HG03108 (cell line): ENCODE results near the gene CDH13.

Experiments used
- ATAC-seq: cut with Tn5 transposase; IDR thresholded peaks from one replicate; pipeline ENCODE4 v1.9.1; 2021; ENCODE audit warnings: moderate library complexity; ENCODE audit not compliant: unreplicated experiment

The CDH13 gene

DNA sequence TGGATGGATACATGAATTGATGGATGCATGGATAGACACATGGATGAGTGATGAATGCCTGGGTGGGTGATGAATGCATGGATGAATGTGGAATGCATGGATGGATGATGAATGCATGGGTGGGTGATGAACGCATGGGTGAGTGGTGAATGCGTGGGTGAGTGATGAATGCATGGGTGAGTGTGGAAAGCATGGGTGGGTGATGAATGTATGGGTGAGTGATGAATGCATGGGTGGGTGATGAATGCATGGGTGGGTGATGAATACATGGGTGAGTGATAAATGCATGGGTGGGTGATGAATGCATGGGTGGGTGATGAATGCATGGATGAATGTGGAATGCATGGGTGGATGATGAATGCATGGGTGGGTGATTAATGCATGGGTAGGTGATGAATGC is 1097.1 kb downstream of the CDH13 start:
- ATAC-seq = no peak

DNA sequence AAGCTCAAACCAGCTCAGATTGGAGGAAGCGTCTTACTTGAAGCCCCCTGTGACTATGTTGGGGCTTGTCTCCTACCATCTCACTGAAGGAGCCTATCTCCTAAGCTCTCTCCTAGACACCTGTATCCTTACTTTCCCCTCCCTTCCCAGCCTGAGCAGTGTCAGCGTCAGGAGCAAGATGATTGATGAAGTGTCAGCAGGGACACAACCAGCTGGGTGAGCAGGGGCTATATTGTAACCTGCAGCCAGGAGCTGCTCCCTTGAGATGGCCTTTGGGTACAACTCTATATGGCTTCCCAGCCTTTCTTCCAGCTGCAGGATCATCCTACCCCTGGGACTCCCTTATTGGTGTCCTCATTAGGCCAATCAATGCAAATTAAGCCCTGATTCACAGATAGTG is 1097.8 kb downstream of the CDH13 start:
- no peak for ATAC-seq

DNA sequence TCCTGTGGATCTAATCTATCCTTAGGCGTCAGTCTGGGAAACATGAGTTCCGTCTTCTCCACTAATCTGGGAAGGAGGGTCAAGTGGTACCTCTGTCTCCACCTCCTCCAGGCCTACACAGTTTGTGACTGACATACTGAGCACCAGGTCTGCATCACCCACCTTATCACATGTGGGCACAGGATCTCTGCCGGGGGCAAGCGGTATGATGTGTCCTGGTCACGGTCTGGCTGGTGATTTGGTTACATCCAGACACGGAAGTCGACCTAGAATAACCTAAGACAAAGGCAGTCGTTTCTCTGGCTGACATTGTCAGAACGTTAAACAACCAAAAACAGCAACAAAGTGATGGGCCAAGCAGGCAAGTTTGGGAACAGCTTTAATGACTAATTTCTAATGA is 1098.5 kb downstream of the CDH13 start:
- no peak for ATAC-seq

DNA sequence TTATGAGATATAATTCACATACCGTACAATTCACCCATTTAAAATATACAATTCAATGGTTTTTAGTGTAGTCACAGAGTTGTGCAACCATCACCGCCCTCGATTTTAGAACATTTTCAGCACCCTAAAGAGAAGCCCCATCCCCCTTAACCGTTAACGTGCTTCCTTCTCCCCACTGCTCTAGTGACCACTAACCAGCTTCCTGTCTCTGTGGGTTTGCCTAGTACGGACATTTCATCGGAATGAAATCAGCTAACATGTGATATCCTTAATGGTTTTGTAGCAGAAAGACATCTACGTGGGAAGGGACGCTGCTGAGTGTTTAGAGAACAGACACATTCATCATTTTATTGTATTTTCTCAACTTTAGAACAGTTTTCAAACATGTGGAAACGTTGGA is 1100.2 kb downstream of the CDH13 start:
- no peak for ATAC-seq

DNA sequence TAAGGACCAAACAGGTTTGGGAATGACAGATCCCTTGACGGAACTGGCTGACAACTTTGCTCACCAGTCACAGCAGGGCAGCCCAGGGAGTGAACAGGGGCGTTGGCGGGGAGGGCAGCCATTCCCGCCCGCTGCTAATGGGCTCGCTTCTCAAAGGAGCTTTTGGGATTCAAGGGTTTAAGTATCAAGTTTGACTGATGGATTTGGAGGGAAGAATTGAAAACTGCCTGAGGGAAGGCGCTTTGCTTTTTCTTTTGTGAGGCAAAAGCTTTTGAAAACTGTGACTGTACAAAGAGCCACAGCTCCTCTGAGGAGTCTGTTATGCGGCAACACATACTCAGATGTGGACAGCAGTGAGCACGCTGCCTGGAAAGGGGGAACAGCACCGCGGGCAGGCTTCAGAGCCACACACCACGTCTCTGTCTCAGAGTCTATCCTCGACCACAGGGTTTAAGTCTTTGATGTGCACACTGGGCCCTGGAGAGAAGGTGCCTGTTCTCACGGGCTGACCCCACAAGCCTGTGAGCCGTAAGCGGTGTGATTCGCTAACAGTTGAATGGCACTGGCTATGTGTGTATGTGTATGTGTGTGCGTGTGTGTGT is 1101.1 kb downstream of the CDH13 start:
- ATAC-seq = no peak

DNA sequence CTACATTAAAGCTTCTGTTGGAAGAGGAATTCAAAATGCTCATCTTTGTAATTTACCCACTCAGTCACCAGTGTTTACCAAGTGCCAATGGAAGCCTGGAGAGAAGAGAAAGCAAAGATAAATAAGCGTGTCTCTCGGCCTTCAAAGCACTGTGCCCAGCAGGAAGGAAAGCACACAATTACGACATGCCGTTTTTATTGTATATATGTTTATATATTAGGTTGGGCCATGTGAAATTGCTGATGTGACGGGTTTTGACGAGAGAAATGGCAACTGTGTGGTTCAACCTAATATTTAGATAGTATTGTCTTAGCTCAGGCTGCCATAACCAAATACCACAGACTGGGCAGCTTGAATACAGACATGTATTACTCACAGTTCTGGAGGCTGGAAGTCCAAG is 1101.7 kb downstream of the CDH13 start:
- no peak for ATAC-seq

DNA sequence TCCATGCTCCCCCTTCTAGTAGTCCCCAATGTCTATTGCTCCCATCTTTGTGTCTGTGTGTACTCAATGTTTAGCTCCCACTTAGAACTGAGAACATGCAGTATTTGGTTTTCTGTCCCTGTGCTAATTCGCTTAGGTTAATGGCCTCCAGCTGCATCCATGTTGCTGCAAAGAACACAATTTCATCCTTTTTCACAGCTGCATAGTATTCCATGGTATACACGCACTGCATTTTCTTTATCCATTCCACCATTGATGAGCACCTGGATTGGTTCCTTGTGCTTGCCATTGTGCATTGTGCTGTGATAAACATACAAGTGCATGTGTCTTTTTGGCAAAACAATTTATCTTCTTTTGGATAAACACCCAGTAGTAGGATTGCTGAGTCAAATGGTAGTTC is 1104.0 kb downstream of the CDH13 start:
- no peak for ATAC-seq

DNA sequence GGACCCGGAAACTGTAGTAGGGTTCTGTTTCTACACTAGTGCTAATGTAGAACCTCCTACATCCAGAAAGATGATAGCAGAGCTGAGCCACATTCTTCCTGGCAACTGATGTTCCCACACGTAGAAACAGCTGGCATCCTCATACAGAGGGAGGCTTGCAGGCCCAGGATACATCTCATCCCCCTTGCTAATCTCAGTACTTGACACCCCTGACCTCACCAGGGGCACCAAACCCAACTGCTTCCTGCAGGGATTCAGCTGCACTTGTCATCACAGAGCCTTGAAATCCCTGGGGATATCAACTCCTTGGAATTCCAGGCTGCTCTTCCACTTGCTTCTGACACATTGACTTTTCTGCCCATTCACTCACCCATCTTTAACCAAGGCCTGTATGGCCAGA is 1105.8 kb downstream of the CDH13 start:
- ATAC-seq = no peak

DNA sequence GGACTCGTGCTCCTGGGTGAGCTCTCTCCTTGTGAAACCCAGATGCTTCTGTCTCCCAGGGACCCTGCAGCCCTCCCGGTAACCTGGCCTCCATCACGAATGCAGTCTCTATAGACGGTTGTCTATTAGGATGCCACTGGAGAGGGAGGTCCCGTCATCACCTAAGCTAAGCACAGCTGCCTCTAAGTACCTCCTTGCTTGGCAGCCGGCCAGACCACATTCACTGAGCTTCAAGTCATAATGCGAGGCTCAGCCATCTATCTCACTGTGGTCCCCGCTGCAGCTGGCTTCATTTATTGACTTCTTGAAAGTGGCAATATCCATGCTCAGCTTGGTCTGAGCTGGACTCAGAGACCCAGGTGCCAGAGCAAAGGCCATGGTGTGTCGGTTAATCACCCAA is 1106.5 kb downstream of the CDH13 start:
- ATAC-seq = no peak

DNA sequence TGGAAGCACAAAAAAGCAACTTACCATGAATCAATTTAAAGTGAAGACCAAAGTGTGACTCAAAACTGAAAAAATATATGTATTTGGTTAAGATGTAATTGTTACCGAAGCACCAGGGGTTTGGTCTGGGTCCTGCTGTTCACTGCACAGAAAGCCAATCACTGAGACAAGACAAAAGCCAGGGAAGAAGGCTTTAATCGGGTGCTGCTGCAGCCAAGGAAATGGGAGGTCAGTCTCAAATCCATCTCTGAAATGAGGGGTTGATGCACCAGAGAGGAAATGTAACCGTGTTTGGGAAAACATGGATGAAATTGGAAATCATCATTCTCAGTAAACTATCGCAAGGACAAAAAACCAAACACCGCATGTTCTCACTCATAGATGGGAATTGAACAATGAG is 1107.4 kb downstream of the CDH13 start:
- no peak for ATAC-seq

DNA sequence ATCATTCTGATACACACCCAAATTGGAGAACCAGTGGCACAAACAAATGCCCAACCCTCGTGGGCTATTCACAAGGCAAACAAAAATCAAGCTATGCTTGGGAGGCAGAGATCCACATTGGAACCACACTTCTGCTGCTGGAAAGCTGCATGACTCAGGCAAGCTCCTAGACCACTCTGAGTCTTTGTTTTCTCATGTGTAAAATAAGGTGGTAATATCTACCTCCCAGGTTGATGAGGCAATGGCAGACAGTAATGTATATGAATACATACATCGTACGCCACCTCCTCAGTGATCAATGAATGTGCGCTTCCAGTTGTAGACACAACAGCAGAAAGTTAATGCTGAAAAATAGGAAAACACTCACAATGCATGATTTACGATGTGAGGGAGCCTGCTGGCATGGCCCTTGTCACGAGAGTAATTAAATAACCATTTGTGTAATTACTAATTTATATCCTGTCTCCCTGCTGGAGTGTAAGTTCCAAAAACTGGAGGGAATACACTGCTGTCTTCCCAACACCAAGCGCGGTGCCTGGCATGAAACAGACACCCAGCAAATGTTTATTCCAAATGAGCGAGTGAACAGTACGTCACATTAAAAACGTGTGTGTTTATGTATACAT is 1111.1 kb downstream of the CDH13 start:
- ATAC-seq = no peak

DNA sequence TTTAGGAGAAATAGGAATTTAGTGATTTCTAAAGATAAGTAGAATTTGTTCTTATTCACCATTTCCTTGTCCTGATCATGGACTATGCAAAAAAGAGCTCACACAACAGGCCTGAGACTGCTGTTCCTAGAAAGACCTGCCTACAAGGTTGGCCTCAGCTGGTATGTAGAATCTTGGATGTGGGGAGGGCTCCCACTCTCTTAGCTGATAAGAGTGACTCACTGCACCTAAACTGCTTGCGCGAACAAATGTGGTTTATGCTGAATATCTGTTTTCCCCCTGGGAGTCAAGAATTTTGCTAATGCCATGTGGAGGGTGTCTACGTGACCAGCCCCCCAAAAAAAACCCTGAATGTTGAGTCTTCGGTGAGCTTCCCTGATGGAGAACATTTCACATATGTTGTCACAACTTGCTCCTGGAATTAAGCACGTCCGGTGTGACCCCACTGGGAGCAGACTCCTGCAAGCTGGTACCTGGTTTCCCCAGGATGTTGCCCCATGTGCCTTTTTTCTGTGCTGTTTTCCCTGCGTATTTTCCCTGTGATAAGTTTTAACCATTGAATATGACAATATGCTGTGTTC is 1112.2 kb downstream of the CDH13 start:
- no peak for ATAC-seq

DNA sequence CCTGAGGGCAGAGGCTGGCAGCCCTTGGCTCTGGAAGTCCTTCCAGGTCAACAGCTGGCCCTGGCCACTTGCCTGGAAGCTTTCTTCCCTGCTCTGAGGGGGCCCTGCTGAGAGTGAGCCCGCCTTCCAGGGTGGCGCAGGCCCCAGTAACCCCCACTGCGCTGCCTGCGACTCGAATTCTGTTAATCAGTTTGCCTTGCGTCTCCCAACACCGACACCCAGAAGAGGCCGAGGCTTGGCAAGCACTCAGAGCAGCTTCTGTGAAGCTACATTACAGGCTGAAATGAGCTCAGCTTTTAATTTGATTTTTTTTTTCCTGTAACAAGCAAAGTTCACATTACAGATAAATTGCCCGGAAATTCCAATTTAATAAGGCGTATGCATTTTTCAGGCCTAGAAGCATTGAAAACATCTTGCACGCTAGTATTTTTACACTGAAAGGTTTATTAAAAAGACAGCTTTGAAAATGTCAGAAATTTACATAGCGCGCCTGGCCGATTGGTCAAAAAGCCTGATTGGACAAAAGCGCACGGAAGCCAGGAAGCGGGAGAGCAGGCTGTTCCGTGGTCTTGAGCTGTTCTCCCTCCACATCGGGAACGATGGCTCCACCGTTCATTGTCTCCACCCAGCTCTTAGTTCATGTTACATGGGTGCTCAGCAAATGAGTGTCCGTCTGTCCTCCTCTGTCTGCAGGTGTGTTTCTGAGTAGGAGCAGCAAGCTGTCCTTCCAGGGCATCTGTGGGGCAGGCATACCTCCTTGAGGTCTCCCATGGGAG is 1115.5 kb downstream of the CDH13 start:
- ATAC-seq = no peak

DNA sequence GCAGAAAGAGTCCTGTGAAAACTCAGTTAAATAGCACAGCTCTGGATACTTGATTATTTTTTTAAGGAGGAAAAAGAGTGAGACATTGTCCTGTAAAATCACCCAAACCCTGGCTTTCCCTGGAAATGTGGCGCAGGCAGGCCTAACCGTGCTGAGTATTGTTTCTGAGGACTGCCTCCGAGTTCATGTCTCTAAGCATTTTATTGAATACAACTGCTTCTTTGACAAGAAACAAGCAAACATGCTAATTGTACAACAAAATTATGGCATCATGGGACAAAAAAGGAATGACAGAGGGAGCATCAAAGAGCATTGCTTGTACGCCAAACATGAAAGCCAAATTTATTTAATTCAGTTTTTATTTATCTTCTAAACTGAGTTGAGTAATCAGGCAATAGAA is 1116.5 kb downstream of the CDH13 start:
- ATAC-seq = no peak

DNA sequence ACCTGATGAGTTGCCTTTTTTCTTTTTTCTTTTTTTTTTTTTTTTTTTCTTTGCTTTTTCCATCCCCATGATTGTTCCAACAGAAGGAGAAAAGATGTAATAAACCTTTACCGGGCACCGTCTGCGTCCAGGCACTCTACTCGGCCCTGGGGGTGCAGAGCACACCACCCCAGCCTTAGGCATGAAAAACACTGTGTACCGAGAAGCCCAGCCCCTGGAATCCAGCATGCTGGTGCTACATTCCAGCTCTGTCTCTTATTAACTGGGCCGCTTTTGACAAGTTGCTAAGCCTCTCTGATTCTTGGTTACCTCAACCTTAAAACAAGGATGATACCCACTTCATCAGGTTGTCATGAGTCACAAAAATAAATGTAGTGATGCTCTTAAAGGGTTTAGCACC is 1117.0 kb downstream of the CDH13 start:
- no peak for ATAC-seq

DNA sequence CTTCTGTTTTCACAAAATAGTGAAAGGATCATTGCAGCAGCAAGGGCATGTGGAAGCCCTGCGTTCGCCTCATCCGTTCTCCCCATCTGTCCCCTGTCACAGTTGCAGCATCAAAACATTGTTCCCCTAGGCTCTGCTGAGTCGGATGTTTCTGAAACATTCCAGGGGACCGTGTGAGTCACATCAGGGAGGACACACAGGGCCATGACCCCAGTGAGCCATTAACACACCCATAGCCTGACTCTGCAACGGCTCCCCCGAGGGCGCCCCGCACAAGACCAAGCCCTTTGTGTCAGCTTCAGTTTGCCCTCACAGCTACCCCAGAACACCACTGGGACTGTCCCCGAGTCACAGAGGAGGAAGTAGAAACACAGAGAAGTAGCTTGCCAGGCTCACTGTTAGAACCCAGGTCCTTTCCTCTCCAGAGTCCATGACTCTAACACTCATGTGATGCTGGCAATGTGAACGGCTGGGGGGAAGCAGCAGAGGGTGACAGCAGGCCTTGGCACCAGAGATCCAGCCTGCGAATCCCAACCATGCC is 1117.7 kb downstream of the CDH13 start:
- ATAC-seq = peak; percentile 83

DNA sequence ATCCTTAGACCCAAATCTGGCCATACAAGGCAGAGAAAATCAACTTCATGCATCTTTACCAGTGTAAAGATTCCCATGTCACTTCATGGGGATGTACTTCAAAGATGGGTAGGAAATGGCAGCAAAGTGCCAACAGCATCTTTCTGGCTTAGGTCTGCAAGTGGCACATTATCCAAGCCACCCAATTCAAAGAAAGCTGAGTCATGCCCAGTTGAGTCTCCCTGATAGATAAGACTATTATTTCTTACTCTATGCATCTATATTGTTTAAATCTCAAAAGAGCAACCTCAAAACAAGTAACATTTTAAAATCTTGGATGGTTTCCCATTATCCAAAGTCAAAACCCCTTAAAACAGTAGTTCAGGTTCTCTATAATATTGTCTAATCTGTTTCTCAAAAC is 1119.8 kb downstream of the CDH13 start:
- no peak for ATAC-seq

DNA sequence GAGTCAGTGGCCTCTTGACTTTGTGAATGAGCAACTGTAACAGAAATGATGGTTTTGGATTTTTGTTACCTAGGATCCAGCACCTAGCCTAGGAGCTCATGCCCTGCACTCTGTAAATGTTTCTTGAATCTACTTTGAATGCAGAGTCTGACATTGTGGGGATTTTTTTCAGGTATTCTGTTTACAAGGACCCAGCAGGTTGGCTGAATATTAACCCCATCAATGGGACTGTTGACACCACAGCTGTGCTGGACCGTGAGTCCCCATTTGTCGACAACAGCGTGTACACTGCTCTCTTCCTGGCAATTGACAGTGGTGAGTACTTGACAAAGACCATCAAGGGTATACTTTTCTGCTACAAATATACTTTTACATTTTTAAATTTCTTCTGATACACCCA is 1121.2 kb downstream of the CDH13 start:
- ATAC-seq = no peak

DNA sequence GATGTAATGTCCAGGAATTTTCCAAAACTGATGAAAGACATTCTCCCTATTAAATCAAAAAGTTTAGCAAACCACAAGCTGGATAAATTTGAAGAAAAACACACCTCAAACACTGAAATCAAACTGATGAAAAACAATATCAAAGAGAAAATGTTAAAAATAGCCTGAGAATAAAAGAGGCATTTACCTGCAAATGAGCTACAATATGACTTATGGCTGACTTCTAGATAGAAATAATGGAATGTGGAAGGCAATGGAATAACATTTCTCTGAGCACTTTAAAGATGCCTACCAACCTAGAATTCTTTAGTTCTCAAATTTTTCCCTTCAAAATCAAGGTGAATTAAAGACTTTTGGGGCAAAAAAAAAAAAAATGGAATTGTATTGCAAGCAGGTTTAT is 1128.6 kb downstream of the CDH13 start:
- ATAC-seq = no peak

DNA sequence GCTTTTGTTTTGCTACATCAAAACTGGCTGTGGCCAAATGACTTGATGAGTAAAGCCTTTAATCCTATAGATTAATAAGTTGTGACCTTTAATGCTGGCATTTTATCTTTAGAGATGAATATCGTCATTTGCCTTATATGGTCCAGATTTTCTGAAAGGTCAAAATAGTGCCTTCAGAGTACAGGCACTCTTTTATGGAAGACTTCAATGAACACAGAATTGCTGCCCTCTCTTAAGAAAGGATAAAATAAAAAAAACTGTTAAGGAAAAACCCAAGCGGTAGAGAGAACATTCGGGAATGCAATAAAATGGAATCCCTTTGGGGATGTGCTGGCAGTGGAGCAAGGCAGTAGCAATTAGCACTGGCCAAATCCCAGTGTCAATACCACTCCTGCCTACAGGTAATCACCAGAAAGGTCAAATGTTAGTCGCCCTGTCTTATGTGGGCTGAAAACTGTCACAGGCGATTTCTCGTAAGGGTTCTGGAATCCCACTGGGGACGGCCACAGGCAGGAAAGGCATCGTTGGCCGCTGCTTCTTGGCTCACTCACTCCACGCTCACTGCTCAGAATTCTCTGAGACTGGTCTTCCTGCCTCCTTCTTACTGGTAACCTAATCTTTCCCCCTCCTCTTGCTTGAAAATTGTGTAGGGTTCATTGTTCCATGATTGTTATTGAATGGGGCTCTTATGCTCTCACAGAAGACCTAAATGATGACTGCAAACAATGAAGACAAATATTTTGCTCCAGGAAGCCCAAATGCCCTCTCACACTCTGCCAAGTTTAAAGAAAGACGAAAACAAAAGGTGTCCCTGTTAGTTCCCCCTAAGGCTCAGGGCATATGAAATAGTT is 1135.6 kb downstream of the CDH13 start:
- no peak for ATAC-seq

DNA sequence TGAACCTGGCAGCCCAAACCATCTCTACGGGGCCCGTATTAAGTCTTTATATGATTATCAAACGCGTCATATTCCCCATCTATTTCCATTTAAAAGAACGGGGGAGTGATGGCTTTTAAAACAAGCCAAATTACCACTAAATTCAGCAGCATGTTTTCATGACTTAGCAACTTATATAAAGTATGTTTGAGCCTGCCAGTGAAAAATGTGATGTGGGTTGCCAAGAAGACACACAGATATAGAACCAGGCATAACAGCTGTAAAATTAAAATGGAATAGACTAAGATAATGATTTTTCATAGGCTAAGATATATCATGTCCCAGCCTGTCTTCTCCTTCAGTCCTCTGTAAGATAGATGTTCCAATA is 1136.2 kb downstream of the CDH13 start:
- ATAC-seq = no peak
